SJSA1 (cell line): ENCODE data around the gene GALNTL6. TPM values are rescaled to one million over a fixed set of nuclear protein-coding genes. Genes with fewer than 3 reads are reported as not detected.

Source experiments
- DNase-seq, 2 experiments: peaks; one replicate each; pipeline ENCODE4 v3.0.0-alpha.2; 2015 to 2020; ENCODE audit warnings: low spot score in 2 of 2, low read depth in 1 of 2
- H3K27ac ChIP-seq: fragments of 250-450 bp; sonication (Bioruptor Pico); 2 replicates; pipeline ENCODE4 v1.5.1; 2020; ENCODE audit warnings: mild to moderate bottlenecking, moderate library complexity
- H3K27me3 ChIP-seq: fragments of 250-450 bp; sonication (Bioruptor Pico); replicated peaks from 2 replicates; pipeline ENCODE4 v1.5.1; 2020; ENCODE audit warnings: mild to moderate bottlenecking, moderate library complexity
- H3K36me3 ChIP-seq: fragments of 250-450 bp; sonication (Bioruptor Pico); 2 replicates; pipeline ENCODE4 v1.5.1; 2020; ENCODE audit warnings: mild to moderate bottlenecking
- H3K4me1 ChIP-seq: fragments of 250-450 bp; sonication (Bioruptor Pico); replicated peaks from 2 replicates; pipeline ENCODE4 v1.6.1; 2021; ENCODE audit warnings: mild to moderate bottlenecking
- H3K4me3 ChIP-seq: fragments of 250-450 bp; sonication (Bioruptor Pico); 2 replicates; pipeline ENCODE4 v1.5.1; 2020; ENCODE audit warnings: mild to moderate bottlenecking
- H3K9me3 ChIP-seq: fragments of 250-450 bp; sonication (Bioruptor Pico); replicated peaks from 2 replicates; pipeline ENCODE4 v1.5.1; 2020; ENCODE audit warnings: mild to moderate bottlenecking
- total RNA-seq: library from RNA; depleted of rRNA; stranded (reverse); fragments of >200 nt; shearing (Covaris generic); gene quantifications from 2 replicates; pipeline ENCODE4 v1.2.3, GENCODE V29; 2014

The GALNTL6 gene
- total RNA-seq, 1 experiment from 2014 or later: 0.08 TPM

GRCh38 chr4:172584816-172585215 lies 771.6 kb downstream of the GALNTL6 start:
- no peaks in the 10 kb centered on the region for H3K9me3 ChIP-seq
- no peak overlapping the region for H3K4me3 ChIP-seq
- no peak overlapping the region for H3K27ac ChIP-seq
- DNase-seq: no peak
- no peaks in the 10 kb centered on the region for H3K36me3 ChIP-seq
- H3K27me3 ChIP-seq: no peaks in the 10 kb centered on the region
- H3K4me1 ChIP-seq: no peaks in the 10 kb centered on the region

GRCh38 chr4:172596206-172596605 lies 783.0 kb downstream of the GALNTL6 start:
- DNase-seq: no peak
- no peak overlapping the region for H3K4me3 ChIP-seq
- no peaks in the 10 kb centered on the region for H3K9me3 ChIP-seq
- no peaks in the 10 kb centered on the region for H3K36me3 ChIP-seq
- no peaks in the 10 kb centered on the region for H3K27me3 ChIP-seq
- H3K4me1 ChIP-seq: no peaks in the 10 kb centered on the region
- no peak overlapping the region for H3K27ac ChIP-seq

- Histone ChIP-seq H3K36me3 (no peaks in the 10 kb centered on the region), H3K27me3 (no peaks in the 10 kb centered on the region), H3K4me3 (no peak overlapping the region), H3K9me3 (no peaks in the 10 kb centered on the region), H3K4me1 (no peaks in the 10 kb centered on the region), H3K27ac (no peak overlapping the region)
- DNase-seq: no peak
Measured at GRCh38 chr4:172599554-172599953, 786.4 kb downstream of the GALNTL6 start.

- Histone ChIP-seq H3K36me3 (no peaks in the 10 kb centered on the region), H3K4me1 (no peaks in the 10 kb centered on the region), H3K27me3 (no peaks in the 10 kb centered on the region), H3K4me3 (no peak overlapping the region), H3K9me3 (no peaks in the 10 kb centered on the region), H3K27ac (no peak overlapping the region)
- DNase-seq: no peak
Measured at GRCh38 chr4:172601195-172601594, 788.0 kb downstream of the GALNTL6 start.

GRCh38 chr4:172619218-172619617 lies 806.0 kb downstream of the GALNTL6 start:
- Histone ChIP-seq H3K36me3 (no peaks in the 10 kb centered on the region), H3K4me3 (no peak overlapping the region), H3K4me1 (no peaks in the 10 kb centered on the region), H3K9me3 (no peaks in the 10 kb centered on the region), H3K27me3 (no peaks in the 10 kb centered on the region), H3K27ac (no peak overlapping the region)
- no peak for DNase-seq

- Histone ChIP-seq H3K4me1 (no peaks in the 10 kb centered on the region), H3K27ac (no peak overlapping the region), H3K27me3 (no peaks in the 10 kb centered on the region), H3K4me3 (no peak overlapping the region), H3K9me3 (no peaks in the 10 kb centered on the region), H3K36me3 (no peaks in the 10 kb centered on the region)
- no peak for DNase-seq
Measured at GRCh38 chr4:172619798-172620197, 806.6 kb downstream of the GALNTL6 start.

- H3K27me3 ChIP-seq: no peaks in the 10 kb centered on the region
- no peak overlapping the region for H3K27ac ChIP-seq
- no peaks in the 10 kb centered on the region for H3K4me1 ChIP-seq
- no peaks in the 10 kb centered on the region for H3K9me3 ChIP-seq
- no peak overlapping the region for H3K4me3 ChIP-seq
- no peaks in the 10 kb centered on the region for H3K36me3 ChIP-seq
- DNase-seq: no peak
Measured at GRCh38 chr4:172628263-172628662, 815.1 kb downstream of the GALNTL6 start.

- Histone ChIP-seq H3K9me3 (no peaks in the 10 kb centered on the region), H3K4me3 (no peak overlapping the region), H3K36me3 (no peaks in the 10 kb centered on the region), H3K27ac (no peak overlapping the region), H3K27me3 (no peaks in the 10 kb centered on the region), H3K4me1 (no peaks in the 10 kb centered on the region)
- DNase-seq: no peak
Measured at GRCh38 chr4:172630280-172630679, 817.1 kb downstream of the GALNTL6 start.

GRCh38 chr4:172631832-172632231 lies 818.6 kb downstream of the GALNTL6 start:
- Histone ChIP-seq H3K36me3 (no peaks in the 10 kb centered on the region), H3K4me3 (no peak overlapping the region)

GRCh38 chr4:172648471-172648870 lies 835.3 kb downstream of the GALNTL6 start:
- DNase-seq: no peak
- H3K27ac ChIP-seq: no peak overlapping the region
- H3K27me3 ChIP-seq: no peaks in the 10 kb centered on the region
- H3K4me1 ChIP-seq: no peaks in the 10 kb centered on the region
- H3K36me3 ChIP-seq: no peaks in the 10 kb centered on the region
- H3K4me3 ChIP-seq: no peak overlapping the region
- H3K9me3 ChIP-seq: no peaks in the 10 kb centered on the region

More at GRCh38 chr4:172631832-172632231, 818.6 kb downstream of the GALNTL6 start:
- Histone ChIP-seq H3K4me1 (no peaks in the 10 kb centered on the region), H3K27me3 (no peaks in the 10 kb centered on the region), H3K27ac (no peak overlapping the region), H3K9me3 (no peaks in the 10 kb centered on the region)
- no peak for DNase-seq

GRCh38 chr4:172649143-172649542 lies 835.9 kb downstream of the GALNTL6 start:
- Histone ChIP-seq H3K27me3 (no peaks in the 10 kb centered on the region), H3K9me3 (no peaks in the 10 kb centered on the region), H3K4me3 (no peak overlapping the region), H3K4me1 (no peaks in the 10 kb centered on the region), H3K27ac (no peak overlapping the region), H3K36me3 (no peaks in the 10 kb centered on the region)
- DNase-seq: no peak

- DNase-seq: no peak
- H3K9me3 ChIP-seq: no peaks in the 10 kb centered on the region
- no peak overlapping the region for H3K27ac ChIP-seq
- no peaks in the 10 kb centered on the region for H3K27me3 ChIP-seq
- no peaks in the 10 kb centered on the region for H3K36me3 ChIP-seq
- H3K4me1 ChIP-seq: no peaks in the 10 kb centered on the region
- H3K4me3 ChIP-seq: no peak overlapping the region
Measured at GRCh38 chr4:172650758-172651530, 837.7 kb downstream of the GALNTL6 start.

- no peak for DNase-seq
- Histone ChIP-seq H3K4me1 (no peaks in the 10 kb centered on the region), H3K27ac (no peak overlapping the region), H3K27me3 (no peaks in the 10 kb centered on the region), H3K9me3 (no peaks in the 10 kb centered on the region), H3K36me3 (no peaks in the 10 kb centered on the region), H3K4me3 (no peak overlapping the region)
Measured at GRCh38 chr4:172651961-172652360, 838.8 kb downstream of the GALNTL6 start.

- Histone ChIP-seq H3K36me3 (no peaks in the 10 kb centered on the region), H3K27ac (no peak overlapping the region), H3K27me3 (no peaks in the 10 kb centered on the region), H3K9me3 (no peaks in the 10 kb centered on the region), H3K4me3 (no peak overlapping the region), H3K4me1 (no peaks in the 10 kb centered on the region)
- DNase-seq: no peak
Measured at GRCh38 chr4:172652369-172652768, 839.2 kb downstream of the GALNTL6 start.

- no peaks in the 10 kb centered on the region for H3K4me1 ChIP-seq
- H3K27me3 ChIP-seq: no peaks in the 10 kb centered on the region
- H3K27ac ChIP-seq: no peak overlapping the region
Measured at GRCh38 chr4:172653676-172654075, 840.5 kb downstream of the GALNTL6 start.

More at GRCh38 chr4:172653676-172654075, 840.5 kb downstream of the GALNTL6 start:
- DNase-seq: no peak
- Histone ChIP-seq H3K4me3 (no peak overlapping the region), H3K9me3 (no peaks in the 10 kb centered on the region), H3K36me3 (no peaks in the 10 kb centered on the region)
